ENCODE measurements around the gene SLC38A3. TPM values are rescaled to one million over a fixed set of nuclear protein-coding genes. Genes with fewer than 3 reads are reported as not detected.

The SLC38A3 gene
- total RNA-seq, 4 donors from 2014 or later = 1.3 TPM; not detected in 3

- Histone ChIP-seq H3K4me1 (peaks cover 0 to 62% (median 10%) of the 10 kb centered on the region in 4 donors), H3K4me3 (peak overlapping the region; percentile 20 to 54 (median 44))
- no peak for DNase-seq
Observed at GRCh38 chr3:50266836-50267235, 61.8 kb downstream of the SLC38A3 start.

GRCh38 chr3:50267280-50267913 lies 62.3 kb downstream of the SLC38A3 start:
- Histone ChIP-seq H3K27me3 (no peaks in the 10 kb centered on the region), H3K4me3 (peak overlapping the region; percentile 20 to 54 (median 44)), H3K36me3 (no peaks in the 10 kb centered on the region), H3K27ac (peak overlapping the region; percentile 50 to 100 (median 94)), H3K9me3 (no peaks in the 10 kb centered on the region), H3K4me1 (peaks cover 0 to 67% (median 10%) of the 10 kb centered on the region in 4 donors)
- DNase-seq = peak in 2 of 3 donors; percentile 81 to 84
- TF ChIP-seq CTCF (IDR thresholded peaks at IDR 0.05) (no peak), POLR2A (IDR thresholded peaks at IDR 0.05) (peak; percentile 69 to 78)

More at GRCh38 chr3:50266836-50267235, 61.8 kb downstream of the SLC38A3 start:
- Histone ChIP-seq H3K9me3 (no peaks in the 10 kb centered on the region), H3K27me3 (no peaks in the 10 kb centered on the region), H3K27ac (peak overlapping the region; percentile 50 to 100 (median 94)), H3K36me3 (no peaks in the 10 kb centered on the region)
- TF ChIP-seq CTCF (IDR thresholded peaks at IDR 0.05) = no peak
- no peak for TF ChIP-seq POLR2A (IDR thresholded peaks at IDR 0.05)

- Histone ChIP-seq H3K4me1 (peaks cover 5 to 76% (median 14%) of the 10 kb centered on the region in 4 donors), H3K9me3 (no peaks in the 10 kb centered on the region), H3K4me3 (peak overlapping the region in 2 of 4 donors; percentile 57 to 66), H3K36me3 (no peaks in the 10 kb centered on the region), H3K27ac (peak overlapping the region; percentile 50 to 100 (median 94)), H3K27me3 (no peaks in the 10 kb centered on the region)
- no peak for TF ChIP-seq CTCF (IDR thresholded peaks at IDR 0.05)
- no peak for TF ChIP-seq POLR2A (IDR thresholded peaks at IDR 0.05)
- DNase-seq = no peak
Observed at GRCh38 chr3:50268276-50268675, 63.2 kb downstream of the SLC38A3 start.

GRCh38 chr3:50268703-50269451 lies 63.8 kb downstream of the SLC38A3 start, which contains the start of gene SEMA3B:
SEMA3B (plus strand) TSS chr3:50269147; CDS start chr3:50269241, 94 bp downstream.
- Histone ChIP-seq H3K27ac (peak within 1 kb of the TSS; percentile 50 to 100 (median 94)), H3K4me3 (peak within 1 kb of the TSS in 3 of 4 donors; percentile 30 to 66 (median 57)), H3K27me3 (no peaks in the 10 kb centered on the region), H3K9me3 (no peaks in the 10 kb centered on the region), H3K36me3 (peaks cover 0 to 4% (median 0%) of the 10 kb centered on the region in 3 donors), H3K4me1 (peaks cover 7 to 82% (median 18%) of the 10 kb centered on the region in 4 donors)
- peak in 2 of 3 donors; percentile 91 to 94 for DNase-seq
- TF ChIP-seq CTCF (IDR thresholded peaks at IDR 0.05) = no peak
- TF ChIP-seq POLR2A (IDR thresholded peaks at IDR 0.05) = peak; percentile 88 to 90

- Histone ChIP-seq H3K9me3 (no peaks in the 10 kb centered on the region), H3K4me3 (peak overlapping the region in 3 of 4 donors; percentile 30 to 66 (median 57)), H3K27me3 (no peaks in the 10 kb centered on the region), H3K36me3 (peaks cover 0 to 5% (median 0%) of the 10 kb centered on the region in 3 donors), H3K27ac (peak overlapping the region; percentile 38 to 100 (median 94)), H3K4me1 (peaks cover 9 to 82% (median 18%) of the 10 kb centered on the region in 4 donors)
- DNase-seq = no peak
- TF ChIP-seq POLR2A (IDR thresholded peaks at IDR 0.05) (no peak), CTCF (IDR thresholded peaks at IDR 0.05) (no peak)
Observed at GRCh38 chr3:50269460-50269859, 64.4 kb downstream of the SLC38A3 start.

All from Peyer's patch (tissue), 4 donors.